ENCODE measurements around the gene ELMOD1. TPM values are rescaled to one million over a fixed set of nuclear protein-coding genes. Genes with fewer than 3 reads are reported as not detected.

The ELMOD1 gene
- total RNA-seq, 6 donors from 2014 or later, result 0.15 to 2.3 (median 0.81) TPM; not detected in 2

- H3K36me3 ChIP-seq, result no peaks in the 10 kb centered on the region
- no peaks in the 10 kb centered on the region for H3K27me3 ChIP-seq
- TF ChIP-seq POLR2A (IDR thresholded peaks at IDR 0.05) (no peak), CTCF (IDR thresholded peaks at IDR 0.05) (no peak), POLR2AphosphoS5 (IDR thresholded peaks at IDR 0.05) (no peak), EP300 (IDR thresholded peaks at IDR 0.05) (no peak)
- no peaks in the 10 kb centered on the region for H3K4me1 ChIP-seq
- H3K27ac ChIP-seq, result no peak overlapping the region
- DNase-seq (no peak), ATAC-seq (ENCODE audit: low FRiP score in 2 of 2) (no peak)
- H3K4me3 ChIP-seq, result no peak overlapping the region
- H3K9me3 ChIP-seq, result no peaks in the 10 kb centered on the region
- 94 to 97% methylated on average over 3 of the region's 3 CpGs for WGBS, 2 donors
These were observed 69.1 kb downstream of the ELMOD1 start for GRCh38 chr11:107660066-107660465.

GRCh38 chr11:107661656-107662055, 70.7 kb downstream of the ELMOD1 start:
- Histone ChIP-seq H3K4me1 (no peaks in the 10 kb centered on the region), H3K9me3 (no peaks in the 10 kb centered on the region), H3K36me3 (no peaks in the 10 kb centered on the region), H3K4me3 (no peak overlapping the region), H3K27ac (no peak overlapping the region), H3K27me3 (no peaks in the 10 kb centered on the region)
- 90 to 97% methylated on average over 1 of the region's 1 CpG for WGBS, 2 donors
- no peak for TF ChIP-seq POLR2A (IDR thresholded peaks at IDR 0.05)
- no peak for TF ChIP-seq EP300 (IDR thresholded peaks at IDR 0.05)
- TF ChIP-seq CTCF (IDR thresholded peaks at IDR 0.05), result no peak
- no peak for TF ChIP-seq POLR2AphosphoS5 (IDR thresholded peaks at IDR 0.05)
- no peak for DNase-seq
- no peak for ATAC-seq (ENCODE audit: low FRiP score in 2 of 2)

- no peaks in the 10 kb centered on the region for H3K4me1 ChIP-seq
- ATAC-seq (ENCODE audit: low FRiP score in 2 of 2) (no peak), DNase-seq (no peak)
- no peaks in the 10 kb centered on the region for H3K9me3 ChIP-seq
- H3K27me3 ChIP-seq, result no peaks in the 10 kb centered on the region
- WGBS, 2 donors, result 81 to 84% methylated on average over 10 of the region's 10 CpGs
- no peaks in the 10 kb centered on the region for H3K36me3 ChIP-seq
- no peak overlapping the region for H3K27ac ChIP-seq
- no peak overlapping the region for H3K4me3 ChIP-seq
- TF ChIP-seq POLR2A (IDR thresholded peaks at IDR 0.05), result no peak
- no peak for TF ChIP-seq POLR2AphosphoS5 (IDR thresholded peaks at IDR 0.05)
- no peak for TF ChIP-seq EP300 (IDR thresholded peaks at IDR 0.05)
- no peak for TF ChIP-seq CTCF (IDR thresholded peaks at IDR 0.05)
These were observed 74.1 kb downstream of the ELMOD1 start for GRCh38 chr11:107665018-107665417.

- H3K4me3 ChIP-seq, result no peak overlapping the region
- DNase-seq, result no peak
- H3K27me3 ChIP-seq, result no peaks in the 10 kb centered on the region
- H3K36me3 ChIP-seq, result no peaks in the 10 kb centered on the region
- no peaks in the 10 kb centered on the region for H3K4me1 ChIP-seq
- ATAC-seq (ENCODE audit: low FRiP score in 2 of 2), result no peak
- no peaks in the 10 kb centered on the region for H3K9me3 ChIP-seq
- WGBS, 2 donors, result 73 to 83% methylated on average over 8 of the region's 8 CpGs
- H3K27ac ChIP-seq, result no peak overlapping the region
- no peak for TF ChIP-seq POLR2AphosphoS5 (IDR thresholded peaks at IDR 0.05)
- no peak for TF ChIP-seq CTCF (IDR thresholded peaks at IDR 0.05)
- no peak for TF ChIP-seq EP300 (IDR thresholded peaks at IDR 0.05)
- no peak for TF ChIP-seq POLR2A (IDR thresholded peaks at IDR 0.05)
These were observed 76.1 kb downstream of the ELMOD1 start for GRCh38 chr11:107666911-107667613.

GRCh38 chr11:107669191-107669740, 78.3 kb downstream of the ELMOD1 start:
- TF ChIP-seq POLR2AphosphoS5 (IDR thresholded peaks at IDR 0.05), result no peak
- TF ChIP-seq POLR2A (IDR thresholded peaks at IDR 0.05), result no peak
- TF ChIP-seq CTCF (IDR thresholded peaks at IDR 0.05), result no peak
- TF ChIP-seq EP300 (IDR thresholded peaks at IDR 0.05), result no peak
- WGBS, 2 donors, result 85 to 92% methylated on average over 11 of the region's 11 CpGs
- H3K4me1 ChIP-seq, result no peaks in the 10 kb centered on the region

More at GRCh38 chr11:107669191-107669740, 78.3 kb downstream of the ELMOD1 start:
- no peaks in the 10 kb centered on the region for H3K9me3 ChIP-seq
- H3K27ac ChIP-seq, result no peak overlapping the region
- no peak overlapping the region for H3K4me3 ChIP-seq
- ATAC-seq (ENCODE audit: low FRiP score in 2 of 2) (no peak), DNase-seq (no peak)
- no peaks in the 10 kb centered on the region for H3K36me3 ChIP-seq
- H3K27me3 ChIP-seq, result no peaks in the 10 kb centered on the region
